Adrenal gland (tissue), 5 donors: ENCODE data around the gene ZSCAN25.

Experiments
- CTCF ChIP-seq, 6 experiments: fragments of 450-650 bp in 4 of 6; fragments of 200-600 bp in 2 of 6; sonication (generic) in 1 of 6; IDR thresholded peaks; 1 replicate in 5 of 6; 2 replicates in 1 of 6; pipeline versions ENCODE4 v1.5.1 to v1.8.0; 2016 to 2021; ENCODE audit warnings: antibody characterized with exemption in 6 of 6, mild to moderate bottlenecking in 2 of 6, moderate library complexity in 1 of 6
- POLR2A ChIP-seq, 2 donors: fragments of 450-650 bp; IDR thresholded peaks; one replicate each; pipeline ENCODE4 v1.6.1; 2017; ENCODE audit warnings: antibody characterized with exemption in 2 of 2, mild to moderate bottlenecking in 2 of 2, moderate library complexity in 1 of 2
- donor health status: DM: no; HTN: no; CAD: no.

- no peak for TF ChIP-seq CTCF (IDR thresholded peaks at IDR 0.05)
- no peak for TF ChIP-seq POLR2A (IDR thresholded peaks at IDR 0.05)
Observed at GRCh38 chr7:99677648-99678045, 60.9 kb downstream of the ZSCAN25 start.
